Measurements from ENCODE around the gene BICRA. TPM values are rescaled to one million over a fixed set of nuclear protein-coding genes. Genes with fewer than 3 reads are reported as not detected.

BICRA gene
- total RNA-seq, 2 experiments from 2014 or later, result 23.3 to 25.5 TPM

DNA sequence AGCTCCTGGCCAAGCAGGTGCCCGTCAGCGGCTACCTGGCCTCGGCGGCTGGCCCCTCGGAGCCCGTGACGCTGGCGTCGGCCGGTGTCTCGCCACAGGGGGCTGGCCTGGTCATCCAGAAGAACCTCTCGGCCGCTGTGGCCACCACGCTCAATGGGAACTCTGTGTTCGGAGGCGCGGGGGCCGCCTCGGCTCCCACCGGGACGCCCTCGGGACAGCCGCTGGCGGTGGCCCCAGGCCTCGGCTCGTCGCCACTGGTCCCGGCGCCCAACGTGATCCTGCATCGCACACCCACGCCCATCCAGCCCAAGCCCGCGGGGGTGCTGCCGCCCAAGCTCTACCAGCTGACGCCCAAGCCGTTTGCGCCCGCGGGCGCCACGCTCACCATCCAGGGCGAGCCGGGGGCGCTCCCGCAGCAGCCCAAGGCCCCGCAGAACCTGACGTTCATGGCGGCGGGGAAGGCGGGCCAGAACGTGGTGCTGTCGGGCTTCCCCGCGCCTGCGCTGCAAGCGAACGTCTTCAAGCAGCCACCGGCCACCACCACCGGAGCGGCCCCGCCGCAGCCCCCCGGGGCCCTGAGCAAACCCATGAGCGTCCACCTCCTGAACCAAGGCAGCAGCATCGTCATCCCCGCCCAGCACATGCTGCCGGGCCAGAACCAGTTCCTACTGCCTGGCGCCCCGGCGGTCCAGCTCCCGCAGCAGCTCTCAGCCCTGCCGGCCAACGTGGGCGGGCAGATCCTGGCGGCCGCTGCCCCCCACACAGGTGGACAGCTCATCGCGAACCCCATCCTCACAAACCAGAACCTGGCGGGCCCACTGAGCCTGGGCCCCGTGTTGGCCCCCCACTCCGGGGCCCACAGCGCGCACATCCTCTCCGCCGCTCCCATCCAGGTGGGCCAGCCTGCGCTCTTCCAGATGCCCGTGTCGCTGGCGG is 71.3 kb downstream of the BICRA start:
- Mint-ChIP-seq H3K9me3 (no peaks in the 10 kb centered on the region), H3K27me3 (no peaks in the 10 kb centered on the region), H3K4me1 (no peaks in the 10 kb centered on the region), H3K36me3 (ENCODE audit: low read depth) (peaks cover 8% of the 10 kb centered on the region), H3K4me3 (no peak overlapping the region), H3K27ac (no peak overlapping the region)
- POLR2A ChIA-PET, result no interaction called here
- DNase-seq, result no peak
- CTCF ChIA-PET, result interaction anchor here (0.6 to 1.7 kb wide), 2 partner anchors 10 to 107 kb away, joined by 3 to 4 read pairs; no protein-coding TSS in a partner anchor

DNA sequence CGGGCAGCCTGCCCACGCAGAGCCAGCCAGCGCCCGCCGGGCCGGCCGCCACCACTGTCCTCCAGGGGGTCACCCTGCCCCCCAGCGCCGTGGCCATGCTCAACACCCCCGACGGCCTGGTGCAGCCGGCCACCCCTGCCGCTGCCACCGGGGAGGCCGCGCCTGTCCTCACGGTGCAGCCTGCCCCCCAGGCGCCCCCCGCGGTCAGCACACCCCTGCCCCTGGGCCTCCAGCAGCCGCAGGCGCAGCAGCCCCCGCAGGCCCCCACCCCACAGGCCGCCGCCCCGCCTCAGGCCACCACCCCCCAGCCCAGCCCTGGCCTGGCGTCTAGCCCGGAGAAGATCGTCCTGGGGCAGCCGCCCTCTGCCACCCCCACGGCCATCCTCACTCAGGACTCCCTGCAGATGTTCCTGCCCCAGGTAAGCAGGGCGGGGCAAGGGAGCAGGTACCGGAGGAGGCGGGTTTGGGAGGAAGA is 72.0 kb downstream of the BICRA start:
- Mint-ChIP-seq H3K4me1 (no peaks in the 10 kb centered on the region), H3K36me3 (ENCODE audit: low read depth) (peaks cover 11% of the 10 kb centered on the region), H3K27me3 (no peaks in the 10 kb centered on the region), H3K27ac (no peak overlapping the region), H3K9me3 (no peaks in the 10 kb centered on the region), H3K4me3 (no peak overlapping the region)
- CTCF ChIA-PET, result no interaction called here
- DNase-seq, result no peak
- POLR2A ChIA-PET, result no interaction called here

DNA sequence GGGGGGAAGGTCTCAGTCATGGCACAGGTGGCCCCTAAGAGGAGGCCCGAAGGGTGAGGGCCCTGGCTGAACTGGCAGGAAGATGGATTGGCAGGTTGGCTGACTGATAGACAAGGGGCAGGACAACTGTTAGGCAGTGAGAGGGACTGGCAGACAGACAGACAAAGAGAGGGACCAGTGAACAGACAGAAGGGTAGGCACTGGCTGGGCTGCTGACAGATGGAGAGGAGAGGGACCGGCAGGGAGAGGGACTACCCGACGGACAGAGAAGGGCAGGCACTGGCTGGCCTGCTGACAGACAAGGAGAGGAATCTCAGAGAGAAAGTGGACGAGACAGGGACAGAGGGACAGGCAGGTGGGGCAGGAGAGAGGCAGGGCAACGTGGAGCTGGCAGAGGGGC is 72.5 kb downstream of the BICRA start:
- DNase-seq, result no peak
- H3K4me3 Mint-ChIP-seq, result no peak overlapping the region
- peaks cover 11% of the 10 kb centered on the region for H3K36me3 Mint-ChIP-seq (ENCODE audit: low read depth)
- H3K27ac Mint-ChIP-seq, result peak overlapping the region; percentile 36
- H3K27me3 Mint-ChIP-seq, result no peaks in the 10 kb centered on the region
- no peaks in the 10 kb centered on the region for H3K9me3 Mint-ChIP-seq
- CTCF ChIA-PET, result no interaction called here
- no peaks in the 10 kb centered on the region for H3K4me1 Mint-ChIP-seq
- POLR2A ChIA-PET, result no interaction called here

DNA sequence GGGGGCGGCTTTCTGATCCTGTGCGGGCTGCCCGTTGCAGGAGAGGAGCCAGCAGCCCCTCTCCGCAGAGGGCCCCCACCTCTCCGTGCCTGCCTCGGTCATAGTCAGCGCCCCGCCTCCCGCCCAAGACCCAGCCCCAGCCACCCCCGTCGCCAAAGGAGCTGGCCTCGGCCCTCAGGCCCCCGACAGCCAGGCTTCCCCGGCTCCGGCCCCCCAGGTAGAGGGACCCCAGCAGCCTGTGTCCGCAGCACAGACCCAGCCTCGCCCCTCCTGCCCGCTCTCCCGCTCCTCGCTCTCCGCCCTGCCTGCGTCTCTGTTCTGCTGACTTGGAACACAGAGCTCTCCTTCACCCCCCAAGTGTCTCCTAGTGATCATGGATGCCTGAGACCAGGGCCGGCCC is 73.0 kb downstream of the BICRA start:
- Mint-ChIP-seq H3K9me3 (no peaks in the 10 kb centered on the region), H3K4me1 (no peaks in the 10 kb centered on the region), H3K27me3 (no peaks in the 10 kb centered on the region), H3K4me3 (no peak overlapping the region), H3K27ac (no peak overlapping the region), H3K36me3 (ENCODE audit: low read depth) (peaks cover 11% of the 10 kb centered on the region)
- no peak for DNase-seq
- CTCF ChIA-PET, result no interaction called here
- POLR2A ChIA-PET, result no interaction called here

DNA sequence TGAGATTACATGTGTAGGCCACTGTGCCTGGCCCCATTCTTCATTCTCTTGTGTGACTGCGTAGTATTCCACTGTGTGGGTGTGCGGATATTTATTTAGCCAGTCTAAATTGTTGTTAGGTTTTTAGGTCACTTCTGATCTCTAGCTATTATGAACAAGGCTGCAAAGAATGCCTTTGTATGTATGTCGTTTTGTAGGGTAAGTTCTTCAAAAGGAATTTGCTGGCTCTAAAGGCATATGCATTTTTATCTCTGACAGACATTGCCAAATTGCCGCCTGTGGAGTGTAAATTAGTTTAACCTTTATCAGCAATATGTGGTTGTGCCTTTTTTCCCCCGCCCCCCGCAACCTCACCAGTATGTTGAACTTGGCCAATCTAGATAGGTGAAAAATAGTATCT is 74.0 kb downstream of the BICRA start:
- H3K4me3 Mint-ChIP-seq, result no peak overlapping the region
- no peaks in the 10 kb centered on the region for H3K4me1 Mint-ChIP-seq
- ChIA-PET POLR2A (no interaction called here), CTCF (no interaction called here)
- H3K9me3 Mint-ChIP-seq, result no peaks in the 10 kb centered on the region
- no peak overlapping the region for H3K27ac Mint-ChIP-seq
- H3K27me3 Mint-ChIP-seq, result no peaks in the 10 kb centered on the region
- H3K36me3 Mint-ChIP-seq (ENCODE audit: low read depth), result peaks cover 11% of the 10 kb centered on the region
- DNase-seq, result no peak

DNA sequence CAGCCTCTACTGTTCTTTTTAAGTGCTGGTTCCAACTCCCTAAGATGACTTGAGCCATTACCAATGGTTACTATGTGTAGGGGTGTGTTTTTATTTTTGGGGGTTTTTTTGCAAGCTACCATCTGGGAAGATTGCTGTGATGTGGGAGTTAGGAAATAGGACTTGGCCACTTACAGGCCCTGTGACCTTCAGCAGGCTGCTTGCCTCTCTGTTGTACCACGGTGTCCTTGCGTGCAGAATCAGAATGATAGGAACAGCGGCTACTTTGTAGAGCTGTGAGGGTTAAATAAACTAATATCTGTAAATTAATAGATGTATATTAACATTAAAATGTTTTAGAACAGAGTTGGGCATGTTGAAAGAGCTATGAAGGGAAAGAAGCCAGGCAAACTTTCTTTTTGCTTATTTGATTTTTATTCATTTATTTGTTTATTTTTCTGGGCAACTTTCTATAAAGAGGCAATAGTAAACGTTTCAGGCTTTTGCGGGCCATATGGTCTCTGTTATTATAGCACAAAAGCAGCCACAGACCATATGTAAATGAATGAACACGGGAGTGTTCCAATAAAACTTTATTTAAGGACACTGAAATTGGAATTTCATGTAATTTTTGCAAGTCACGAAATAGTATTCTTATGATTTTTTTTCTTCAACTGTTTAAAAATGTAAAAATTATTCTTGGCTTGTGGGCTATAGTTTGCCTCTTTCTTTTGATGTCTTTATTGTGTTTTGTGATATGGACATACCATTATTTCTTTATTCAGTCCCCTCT is 77.9 kb downstream of the BICRA start:
- no peak overlapping the region for H3K27ac Mint-ChIP-seq
- peaks cover 10% of the 10 kb centered on the region for H3K36me3 Mint-ChIP-seq (ENCODE audit: low read depth)
- H3K27me3 Mint-ChIP-seq, result no peaks in the 10 kb centered on the region
- H3K9me3 Mint-ChIP-seq, result no peaks in the 10 kb centered on the region
- POLR2A ChIA-PET, result no interaction called here
- no peaks in the 10 kb centered on the region for H3K4me1 Mint-ChIP-seq
- no peak overlapping the region for H3K4me3 Mint-ChIP-seq
- CTCF ChIA-PET, result no interaction called here
- no peak for DNase-seq

DNA sequence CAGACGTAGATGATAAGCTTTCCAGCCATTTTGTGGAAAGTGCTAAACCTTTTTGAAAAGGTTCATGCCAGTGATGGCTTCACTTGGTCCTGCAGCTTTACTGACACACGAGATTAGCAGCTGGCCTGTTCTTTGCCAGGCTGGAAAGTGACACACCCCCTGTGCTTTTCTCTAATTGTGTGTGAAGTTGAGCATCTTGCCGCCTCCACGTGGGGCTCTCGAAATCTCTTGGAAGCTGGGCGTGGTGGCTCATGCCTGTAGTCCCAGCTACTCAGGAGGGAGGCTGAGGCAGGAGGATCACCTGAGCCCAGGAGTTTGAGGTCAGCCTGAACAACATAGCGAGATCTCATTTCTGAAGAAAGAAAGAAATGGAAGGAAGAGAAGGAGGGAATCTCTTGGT is 79.0 kb downstream of the BICRA start:
- H3K4me1 Mint-ChIP-seq, result no peaks in the 10 kb centered on the region
- ChIA-PET POLR2A (no interaction called here), CTCF (interaction anchor here (0.6 to 1.3 kb wide), 4 partner anchors 23 to 251 kb away, joined by 3 to 5 read pairs (median 3); no protein-coding TSS in a partner anchor)
- peaks cover 13% of the 10 kb centered on the region for H3K36me3 Mint-ChIP-seq (ENCODE audit: low read depth)
- H3K27ac Mint-ChIP-seq, result no peak overlapping the region
- no peak overlapping the region for H3K4me3 Mint-ChIP-seq
- DNase-seq, result no peak
- H3K9me3 Mint-ChIP-seq, result no peaks in the 10 kb centered on the region
- no peaks in the 10 kb centered on the region for H3K27me3 Mint-ChIP-seq

DNA sequence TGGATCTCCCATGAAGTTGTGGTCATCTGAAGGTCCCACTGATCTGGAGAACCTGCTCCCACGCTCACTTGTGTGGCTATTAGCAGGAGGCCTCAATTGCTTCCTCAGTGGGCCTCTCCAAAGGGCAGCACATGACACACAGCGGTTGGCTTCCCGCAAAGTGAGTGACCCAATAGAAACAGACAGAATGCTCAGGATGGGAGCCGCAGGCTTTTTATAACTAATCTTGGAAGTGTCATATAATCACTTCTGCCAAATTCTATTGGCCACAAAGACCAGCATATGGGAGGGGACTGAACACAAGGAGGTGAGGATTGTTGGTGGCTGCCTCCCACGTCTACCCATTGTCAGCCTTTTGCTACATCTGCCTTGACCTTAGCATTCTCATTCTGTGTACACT is 82.2 kb downstream of the BICRA start:
- no peak overlapping the region for H3K4me3 Mint-ChIP-seq
- no peaks in the 10 kb centered on the region for H3K27me3 Mint-ChIP-seq
- POLR2A ChIA-PET, result no interaction called here
- H3K27ac Mint-ChIP-seq, result no peak overlapping the region
- CTCF ChIA-PET, result interaction anchor here (1.1 to 1.4 kb wide), 2 partner anchors 8 to 254 kb away, joined by 4 read pairs; no protein-coding TSS in a partner anchor
- no peaks in the 10 kb centered on the region for H3K4me1 Mint-ChIP-seq
- no peak for DNase-seq
- peaks cover 10% of the 10 kb centered on the region for H3K36me3 Mint-ChIP-seq (ENCODE audit: low read depth)
- H3K9me3 Mint-ChIP-seq, result no peaks in the 10 kb centered on the region

DNA sequence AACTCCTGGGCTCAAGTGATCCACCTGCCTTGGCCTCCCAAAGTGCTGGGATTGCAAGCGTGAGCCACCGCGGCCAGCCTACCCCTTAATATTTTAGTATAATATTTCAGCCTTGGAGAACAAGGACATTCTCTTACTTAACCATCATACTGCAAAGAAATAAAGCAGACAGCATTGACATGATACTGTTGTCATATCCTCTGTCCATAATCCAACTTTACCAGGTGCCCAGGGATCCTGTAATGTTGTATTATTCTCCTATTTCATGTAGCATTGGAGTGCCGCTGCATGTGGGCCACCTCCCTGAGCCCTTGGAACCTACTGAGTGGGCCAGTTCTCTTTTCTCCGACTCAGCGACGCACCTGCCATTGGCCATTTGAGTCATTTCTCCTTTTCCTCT is 82.8 kb downstream of the BICRA start:
- Mint-ChIP-seq H3K9me3 (no peaks in the 10 kb centered on the region), H3K4me1 (no peaks in the 10 kb centered on the region), H3K27ac (no peak overlapping the region), H3K4me3 (no peak overlapping the region), H3K27me3 (no peaks in the 10 kb centered on the region), H3K36me3 (ENCODE audit: low read depth) (peaks cover 10% of the 10 kb centered on the region)
- DNase-seq, result no peak
- CTCF ChIA-PET, result no interaction called here
- POLR2A ChIA-PET, result no interaction called here

DNA sequence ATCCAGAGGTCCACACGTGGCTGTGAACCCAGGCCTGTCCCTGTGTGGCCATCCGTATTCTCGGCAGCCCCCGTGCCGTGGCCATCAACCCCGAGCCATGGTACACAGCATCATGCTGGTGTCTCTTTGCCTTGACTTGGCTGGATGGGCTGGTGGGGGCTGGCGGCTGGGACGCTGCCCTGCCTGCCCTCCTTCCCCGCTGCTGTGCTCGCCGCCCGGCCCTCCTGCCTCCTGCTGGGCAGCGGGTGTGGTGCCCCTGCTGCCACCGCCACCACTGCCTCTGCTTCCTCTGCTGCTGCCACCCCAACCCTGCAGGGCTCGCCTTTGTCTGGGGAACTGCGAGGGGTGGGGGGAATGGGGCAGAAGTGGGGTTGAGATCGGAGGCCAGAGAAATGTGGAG is 84.6 kb downstream of the BICRA start:
- H3K4me3 Mint-ChIP-seq, result no peak overlapping the region

DNA sequence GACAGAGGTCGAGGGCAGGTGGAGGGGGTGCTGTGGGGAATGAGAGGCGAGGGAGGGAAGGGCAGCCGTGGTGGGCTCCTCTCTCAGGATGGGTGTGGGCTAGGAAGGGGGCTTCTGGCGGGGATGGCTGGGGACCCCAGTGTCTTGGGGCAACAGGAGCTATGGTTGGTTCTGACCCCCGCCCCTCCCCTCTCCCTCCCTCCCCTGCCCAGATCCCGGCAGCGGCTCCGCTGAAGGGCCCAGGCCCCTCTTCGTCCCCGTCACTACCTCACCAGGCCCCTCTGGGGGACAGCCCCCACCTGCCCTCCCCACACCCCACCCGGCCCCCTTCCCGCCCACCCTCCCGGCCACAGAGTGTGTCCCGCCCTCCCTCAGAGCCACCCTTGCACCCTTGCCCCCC is 85.0 kb downstream of the BICRA start:
- H3K4me3 Mint-ChIP-seq, result no peak overlapping the region
- no peak for DNase-seq
- ChIA-PET CTCF (no interaction called here), POLR2A (no interaction called here)
- no peak overlapping the region for H3K27ac Mint-ChIP-seq
- H3K9me3 Mint-ChIP-seq, result no peaks in the 10 kb centered on the region
- H3K4me1 Mint-ChIP-seq, result no peaks in the 10 kb centered on the region
- peaks cover 13% of the 10 kb centered on the region for H3K36me3 Mint-ChIP-seq (ENCODE audit: low read depth)
- H3K27me3 Mint-ChIP-seq, result no peaks in the 10 kb centered on the region

More for the DNA sequence above, 84.6 kb downstream of the BICRA start:
- peaks cover 13% of the 10 kb centered on the region for H3K36me3 Mint-ChIP-seq (ENCODE audit: low read depth)
- H3K4me1 Mint-ChIP-seq, result no peaks in the 10 kb centered on the region
- H3K9me3 Mint-ChIP-seq, result no peaks in the 10 kb centered on the region
- DNase-seq, result no peak
- POLR2A ChIA-PET, result no interaction called here
- H3K27ac Mint-ChIP-seq, result no peak overlapping the region
- H3K27me3 Mint-ChIP-seq, result no peaks in the 10 kb centered on the region
- CTCF ChIA-PET, result no interaction called here

DNA sequence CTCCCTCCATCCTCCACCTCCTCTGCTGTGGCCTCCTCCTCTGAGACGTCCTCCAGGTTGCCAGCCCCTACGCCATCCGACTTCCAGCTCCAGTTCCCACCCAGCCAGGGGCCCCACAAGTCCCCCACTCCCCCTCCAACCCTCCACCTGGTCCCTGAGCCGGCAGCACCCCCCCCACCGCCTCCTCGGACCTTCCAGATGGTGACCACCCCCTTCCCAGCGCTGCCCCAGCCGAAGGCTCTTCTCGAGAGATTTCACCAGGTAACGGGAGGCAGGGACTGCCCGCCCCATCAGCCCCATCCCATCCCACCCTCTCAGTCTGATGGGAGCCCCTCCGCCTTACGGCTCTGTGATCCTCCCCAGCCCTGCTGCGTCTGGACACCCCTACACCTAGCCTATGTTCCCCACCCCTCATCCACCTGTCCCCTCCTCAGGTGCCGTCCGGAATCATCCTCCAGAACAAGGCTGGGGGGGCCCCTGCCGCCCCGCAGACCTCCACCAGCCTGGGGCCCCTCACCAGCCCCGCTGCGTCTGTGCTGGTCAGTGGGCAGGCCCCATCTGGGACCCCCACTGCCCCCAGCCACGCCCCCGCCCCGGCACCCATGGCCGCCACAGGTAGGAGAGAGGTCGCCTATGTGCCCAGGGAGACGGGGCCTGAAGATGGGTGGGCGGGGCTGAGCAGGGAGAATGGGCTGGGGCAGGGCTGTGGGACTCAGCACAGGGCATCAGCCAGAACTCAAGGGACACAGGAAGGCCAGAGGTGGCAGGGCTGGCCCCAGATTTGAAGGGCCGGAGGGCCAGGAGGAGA is 85.7 kb downstream of the BICRA start:
- H3K4me1 Mint-ChIP-seq, result no peaks in the 10 kb centered on the region
- DNase-seq, result no peak
- peaks cover 13% of the 10 kb centered on the region for H3K36me3 Mint-ChIP-seq (ENCODE audit: low read depth)
- peak overlapping the region; percentile 25 for H3K27ac Mint-ChIP-seq
- no peaks in the 10 kb centered on the region for H3K27me3 Mint-ChIP-seq
- CTCF ChIA-PET, result no interaction called here
- no peak overlapping the region for H3K4me3 Mint-ChIP-seq
- H3K9me3 Mint-ChIP-seq, result no peaks in the 10 kb centered on the region
- POLR2A ChIA-PET, result no interaction called here

Measured in activated CD4-positive, alpha-beta T cell treated with anti-CD3 and anti-CD28 coated beads, Interleukin-2, amount 10 ng/mL, durations not matched to agents 7 days and 5 days (primary cell).